ENCODE results near the gene ETV6.
A peak's percentile ranks its signal among the peaks of the same experiment; 100 is the strongest.

The ETV6 gene

DNA sequence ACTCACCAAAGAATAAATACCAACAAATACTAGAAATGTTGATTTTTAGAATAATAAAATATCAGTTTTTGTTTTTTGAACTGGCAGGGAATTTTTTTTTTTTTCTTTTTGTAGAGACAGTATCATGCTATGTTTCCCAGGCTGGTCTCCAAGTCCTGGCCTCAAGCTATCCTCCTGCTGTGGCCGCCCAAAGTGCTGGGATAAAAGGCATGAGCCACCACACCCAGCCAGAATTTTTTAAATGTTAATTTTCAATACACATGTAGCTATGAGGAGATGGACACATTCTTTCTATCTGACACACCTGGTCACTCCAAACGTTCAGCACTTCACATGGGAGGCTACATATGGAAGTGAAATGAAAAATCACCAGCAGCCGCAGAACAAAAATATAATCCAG lies 126.8 kb downstream of the ETV6 start:
- DNase-seq (ENCODE audit: low read depth), result no peak

DNA sequence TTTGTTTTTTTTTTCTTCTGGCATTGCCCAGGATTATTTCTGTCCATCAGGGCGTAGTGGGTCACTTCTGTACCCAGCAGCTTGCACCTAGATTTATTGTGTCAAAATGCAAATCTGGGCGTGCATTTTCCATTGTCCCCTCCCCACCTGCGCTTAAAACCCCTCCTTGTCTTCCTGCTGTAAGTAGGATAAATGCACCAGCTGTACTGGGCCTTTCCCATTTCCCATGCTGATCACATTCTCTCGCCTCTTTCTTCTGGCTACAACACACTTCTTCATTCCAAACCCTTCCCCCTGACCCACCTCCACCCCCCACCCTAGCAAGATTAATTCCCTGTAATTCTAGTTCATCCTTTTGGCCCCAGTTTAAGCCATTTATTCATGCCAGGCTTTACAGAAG lies 128.0 kb downstream of the ETV6 start:
- DNase-seq (ENCODE audit: low read depth), result no peak

DNA sequence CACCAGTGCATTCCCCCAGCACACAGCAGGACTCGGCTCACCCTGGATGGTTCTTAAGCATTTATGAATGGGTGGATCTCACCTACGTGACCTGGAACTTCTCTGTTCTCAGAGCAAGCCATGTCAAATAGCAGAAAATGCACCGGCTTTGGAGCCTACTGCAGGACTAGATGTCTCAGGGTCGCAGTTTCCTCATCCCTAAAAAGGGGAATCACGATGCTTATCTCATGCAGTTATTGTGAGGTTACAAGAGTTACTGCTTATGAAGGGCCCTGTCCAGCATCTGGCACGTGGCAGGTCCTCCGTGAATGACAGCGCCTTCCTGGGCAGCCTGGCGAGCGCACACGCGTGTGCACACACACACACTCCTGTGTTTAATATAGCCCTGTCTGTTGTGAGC lies 128.5 kb downstream of the ETV6 start:
- no peak for DNase-seq (ENCODE audit: low read depth)

DNA sequence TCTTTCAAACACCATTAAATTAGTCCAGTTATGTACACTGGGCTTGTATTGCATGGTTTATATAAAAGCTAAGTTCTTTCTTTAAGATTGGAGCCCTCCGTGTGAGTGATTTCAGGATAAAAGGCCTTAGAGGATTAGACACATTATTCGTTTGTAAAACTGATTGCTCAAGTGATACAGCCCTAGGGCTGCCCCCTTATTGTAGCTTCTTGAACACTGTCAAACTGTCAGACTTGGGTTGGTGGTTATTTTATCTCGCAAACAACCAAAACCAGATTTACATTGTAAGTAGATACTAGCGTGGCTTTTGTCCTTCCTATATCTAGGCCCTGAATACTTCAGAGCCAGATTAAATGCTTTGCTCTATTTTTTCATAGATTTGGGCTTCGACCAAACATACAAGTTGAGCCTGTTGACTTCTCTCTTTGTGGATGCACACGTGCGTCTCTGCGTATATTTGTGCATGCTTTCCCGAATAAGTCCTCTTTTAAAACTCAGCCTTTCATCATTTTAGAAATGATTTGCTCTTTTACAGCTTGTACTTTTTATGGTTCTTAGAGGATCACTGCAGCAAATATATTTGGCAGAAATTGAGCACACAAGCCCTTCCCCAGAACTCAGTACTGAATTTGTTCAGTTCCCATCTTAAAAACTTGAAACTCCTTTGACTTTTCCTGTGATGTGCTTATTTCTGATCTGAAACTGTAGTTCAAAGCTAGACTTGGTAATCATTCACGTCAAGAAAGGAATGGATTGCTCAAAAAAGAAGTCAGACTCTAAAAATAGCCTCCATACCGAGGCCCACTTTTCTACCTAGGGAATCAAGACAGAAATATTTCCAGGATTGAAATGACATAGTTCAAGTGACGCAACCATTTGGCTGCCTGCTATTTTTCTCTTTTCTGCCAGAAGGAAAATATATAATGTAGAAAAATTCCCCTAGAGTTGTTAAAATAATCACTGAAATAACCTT lies 129.5 kb downstream of the ETV6 start:
- DNase-seq (ENCODE audit: low read depth), result no peak

DNA sequence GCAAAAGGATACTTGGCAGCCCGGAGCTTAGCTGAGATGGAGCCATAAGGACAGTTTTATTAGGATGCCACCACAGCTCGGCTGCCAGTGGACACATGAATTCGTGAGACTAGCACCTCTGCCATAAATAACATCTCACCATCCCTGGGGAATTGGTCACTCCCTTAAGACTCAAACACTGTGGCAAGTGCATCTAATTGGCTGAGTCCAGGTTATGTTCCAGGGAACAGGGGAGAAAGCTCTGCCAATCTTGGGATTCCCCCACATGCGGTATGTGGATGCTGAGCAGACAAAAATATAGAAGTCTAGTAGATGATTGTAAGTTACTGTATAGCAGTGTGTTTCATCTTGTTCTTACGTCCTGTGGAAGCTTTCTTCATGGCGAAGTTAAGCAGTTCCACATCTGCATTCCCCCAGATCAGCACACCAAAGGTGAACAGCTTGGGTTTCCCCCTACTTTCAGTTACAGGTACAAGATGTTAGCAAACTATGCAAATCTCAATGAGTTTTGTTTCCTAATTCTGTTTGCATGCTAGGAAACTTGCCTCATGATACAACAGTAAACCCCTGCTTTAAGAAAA lies 131.1 kb downstream of the ETV6 start:
- no peak for DNase-seq (ENCODE audit: low read depth)

DNA sequence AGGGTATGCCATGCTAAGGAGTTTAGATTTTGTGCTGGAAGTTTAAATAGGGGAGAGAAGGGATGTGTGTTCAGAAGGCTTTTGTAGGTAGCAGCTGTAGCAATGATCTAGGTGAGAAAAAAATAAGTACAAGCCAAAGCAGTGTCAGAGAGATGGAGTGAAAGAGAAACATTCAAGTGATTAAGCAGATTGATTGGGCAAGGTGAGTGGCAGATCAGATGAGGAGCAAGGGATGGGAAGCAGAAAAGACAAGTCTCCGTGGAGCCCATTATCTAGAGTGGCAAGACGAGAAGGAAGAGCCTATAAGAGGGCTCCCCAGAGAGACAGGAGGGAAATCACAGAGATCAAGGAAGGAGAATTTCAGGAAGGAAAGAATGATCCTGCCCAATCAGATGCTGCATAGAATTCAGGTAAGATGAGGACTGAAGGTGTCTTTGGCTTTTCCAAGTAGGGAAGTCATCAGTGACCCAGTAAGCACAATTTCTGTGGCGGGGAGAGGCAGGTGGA lies 133.5 kb downstream of the ETV6 start:
- no peak for DNase-seq (ENCODE audit: low read depth)

DNA sequence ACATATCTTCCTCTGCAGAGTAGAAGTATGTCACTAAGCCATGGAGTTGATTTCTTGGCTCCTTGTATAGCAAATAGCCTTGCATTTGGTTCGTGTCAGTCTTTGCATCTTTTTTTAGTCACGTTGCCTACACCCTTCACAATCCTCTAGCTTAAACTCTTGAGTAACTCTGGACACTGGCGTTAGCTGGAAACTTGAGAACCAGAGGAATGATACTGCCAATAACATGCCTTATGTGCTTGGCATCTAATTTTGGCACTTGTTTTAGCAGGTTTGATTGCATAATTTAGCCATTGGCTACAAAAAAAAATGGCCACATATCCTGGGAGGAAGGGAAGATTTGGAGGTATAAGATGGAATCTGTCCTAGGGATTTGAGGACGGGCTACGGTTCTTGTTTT lies 136.2 kb downstream of the ETV6 start:
- no peak for DNase-seq (ENCODE audit: low read depth)

DNA sequence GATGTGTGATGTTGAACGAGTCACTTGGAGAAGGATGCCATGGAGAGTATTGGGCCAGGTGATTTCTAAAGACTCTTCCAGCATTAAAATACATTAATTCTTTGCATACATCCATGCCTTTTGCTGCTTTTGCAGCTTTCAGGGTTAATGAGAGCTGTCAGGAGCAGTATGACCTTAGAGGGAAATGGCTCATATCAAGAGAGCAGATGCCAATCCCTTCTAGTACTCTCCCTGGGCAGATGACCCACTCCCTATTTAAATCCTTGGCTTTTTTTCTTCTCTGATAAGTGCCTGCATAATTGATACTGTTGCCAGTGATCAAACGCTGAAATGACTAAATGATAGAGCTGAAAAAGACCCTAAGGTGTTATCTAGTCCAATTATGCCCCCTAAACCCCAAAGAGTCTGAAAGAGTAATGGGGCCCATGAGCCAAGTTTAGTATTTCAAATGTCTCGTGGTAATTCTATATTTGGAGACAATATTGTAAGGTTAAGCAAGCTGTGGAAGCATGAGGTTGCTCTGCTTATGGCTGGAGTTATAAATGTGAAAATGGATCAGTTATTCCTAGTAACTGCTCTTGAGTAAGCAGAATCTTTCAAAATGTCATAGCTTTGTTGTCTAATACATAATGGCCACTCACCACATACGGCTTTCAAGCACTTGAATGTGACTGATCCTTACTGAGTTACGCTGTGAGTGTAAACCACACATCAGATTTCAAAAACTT lies 137.3 kb downstream of the ETV6 start:
- no peak for DNase-seq (ENCODE audit: low read depth)

DNA sequence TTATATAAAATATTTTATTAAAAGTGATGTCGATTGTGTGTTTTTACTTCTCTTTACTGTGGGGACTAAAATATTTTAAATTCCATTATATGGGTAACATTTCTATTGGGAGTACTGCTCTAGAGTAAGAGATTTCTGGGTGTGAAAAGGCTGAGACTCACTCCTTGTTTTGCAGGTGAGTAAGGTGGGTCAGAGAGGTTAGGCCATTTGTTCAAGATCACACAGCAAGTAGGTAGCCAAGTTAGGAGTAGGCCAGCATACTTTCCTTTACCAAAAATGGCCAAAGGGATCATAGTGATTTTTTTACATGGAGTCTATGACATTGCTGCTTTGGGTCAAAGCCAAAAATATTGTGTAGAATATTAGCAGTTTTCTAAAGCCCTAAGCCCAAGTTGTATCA lies 138.0 kb downstream of the ETV6 start:
- no peak for DNase-seq (ENCODE audit: low read depth)

DNA sequence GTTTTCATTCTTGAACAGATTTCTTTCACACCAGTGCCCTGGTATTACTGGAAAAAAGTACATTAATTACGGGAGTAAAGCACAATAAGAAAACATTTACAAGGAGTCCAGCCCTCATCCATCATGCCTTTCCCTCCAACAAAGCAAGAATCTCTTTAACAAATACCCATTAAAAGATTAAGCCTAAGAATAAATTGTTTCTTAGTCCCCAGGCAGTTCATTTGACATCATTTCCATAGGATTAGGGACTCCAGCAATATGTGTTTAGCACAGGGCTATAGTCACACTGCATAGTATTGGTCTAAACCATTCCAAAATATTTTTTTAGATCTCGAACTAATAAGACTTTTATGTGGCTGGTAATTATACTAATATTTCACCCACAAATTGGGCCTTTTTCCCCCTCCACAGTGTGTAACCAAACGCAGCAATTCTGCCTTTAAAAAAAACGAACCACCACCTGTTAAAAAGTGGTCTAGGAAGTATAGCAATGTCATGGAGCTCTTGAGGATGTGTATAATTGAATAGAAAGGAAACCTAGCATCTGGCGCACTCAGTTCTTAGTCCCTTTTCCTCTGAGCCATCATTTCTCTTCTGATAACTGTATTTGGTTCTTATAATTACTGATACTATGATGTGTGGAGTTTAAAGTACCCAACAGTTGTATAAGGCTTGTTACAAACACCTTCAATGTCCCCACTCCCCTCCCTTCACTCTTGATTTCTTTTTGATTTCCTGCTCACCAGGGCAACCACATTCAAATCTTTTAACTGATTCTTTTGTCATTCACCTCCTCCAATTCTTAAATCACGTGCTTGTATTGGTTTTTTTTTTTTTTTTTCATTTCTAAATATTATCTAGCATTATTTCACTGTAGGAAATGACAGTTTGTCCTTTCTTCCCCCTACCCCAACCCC lies 138.7 kb downstream of the ETV6 start:
- no peak for DNase-seq (ENCODE audit: low read depth)

DNA sequence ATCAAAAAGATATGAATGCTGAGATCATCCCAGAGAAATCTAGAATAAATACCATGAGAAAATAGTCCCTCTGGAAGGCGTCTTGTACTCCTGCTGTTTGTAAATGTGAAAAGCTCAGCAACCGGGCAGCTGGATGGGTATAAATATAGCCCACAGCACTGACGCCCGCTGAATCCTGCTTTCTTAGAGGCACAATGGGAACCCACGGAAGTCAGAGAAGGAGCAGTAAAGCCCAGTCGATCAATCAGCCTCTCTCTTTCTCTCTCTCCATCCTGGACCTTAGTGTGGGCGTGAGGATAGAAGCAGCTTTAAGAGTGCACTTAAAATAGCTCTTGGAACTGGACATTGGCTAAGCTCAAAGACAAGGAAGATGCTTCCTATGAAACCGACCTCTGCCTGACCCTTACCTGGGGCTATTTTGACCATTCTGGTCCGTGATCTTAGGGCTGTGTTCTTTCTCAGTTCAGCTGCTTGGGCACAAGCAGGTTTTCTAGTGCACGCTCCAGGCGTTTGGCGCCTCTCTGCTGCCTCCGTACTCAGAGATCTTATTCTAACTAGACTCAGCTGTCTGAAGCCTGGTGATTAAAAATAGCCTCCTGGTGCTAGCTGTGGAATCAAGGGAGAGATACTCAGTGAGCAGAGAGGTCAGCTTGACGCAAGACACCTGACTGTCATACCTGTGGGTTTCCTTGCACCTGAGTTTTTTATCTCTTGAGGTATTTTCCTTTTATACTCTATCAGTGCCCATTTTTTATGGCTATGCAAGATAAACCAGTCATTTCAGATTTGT lies 144.6 kb downstream of the ETV6 start:
- no peak for DNase-seq (ENCODE audit: low read depth)

DNA sequence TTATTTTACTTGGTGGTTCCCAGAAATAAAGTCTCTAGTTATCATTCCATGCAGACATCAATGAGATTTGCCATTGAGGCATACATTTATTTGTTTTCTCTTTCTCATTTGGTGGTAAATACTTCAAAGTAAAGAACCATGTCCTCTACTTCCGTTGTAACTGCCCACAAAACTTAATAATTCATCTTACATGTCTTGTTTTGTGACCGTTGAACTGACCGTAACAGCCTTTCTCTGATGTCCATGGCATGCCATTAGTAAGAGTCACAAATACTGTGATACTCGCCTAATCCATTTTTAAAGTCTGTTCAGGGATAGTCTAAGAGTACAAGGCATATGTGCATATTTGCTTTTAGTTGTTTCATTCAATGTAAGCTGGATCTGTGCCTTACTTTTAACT lies 145.3 kb downstream of the ETV6 start:
- DNase-seq (ENCODE audit: low read depth), result no peak

DNA sequence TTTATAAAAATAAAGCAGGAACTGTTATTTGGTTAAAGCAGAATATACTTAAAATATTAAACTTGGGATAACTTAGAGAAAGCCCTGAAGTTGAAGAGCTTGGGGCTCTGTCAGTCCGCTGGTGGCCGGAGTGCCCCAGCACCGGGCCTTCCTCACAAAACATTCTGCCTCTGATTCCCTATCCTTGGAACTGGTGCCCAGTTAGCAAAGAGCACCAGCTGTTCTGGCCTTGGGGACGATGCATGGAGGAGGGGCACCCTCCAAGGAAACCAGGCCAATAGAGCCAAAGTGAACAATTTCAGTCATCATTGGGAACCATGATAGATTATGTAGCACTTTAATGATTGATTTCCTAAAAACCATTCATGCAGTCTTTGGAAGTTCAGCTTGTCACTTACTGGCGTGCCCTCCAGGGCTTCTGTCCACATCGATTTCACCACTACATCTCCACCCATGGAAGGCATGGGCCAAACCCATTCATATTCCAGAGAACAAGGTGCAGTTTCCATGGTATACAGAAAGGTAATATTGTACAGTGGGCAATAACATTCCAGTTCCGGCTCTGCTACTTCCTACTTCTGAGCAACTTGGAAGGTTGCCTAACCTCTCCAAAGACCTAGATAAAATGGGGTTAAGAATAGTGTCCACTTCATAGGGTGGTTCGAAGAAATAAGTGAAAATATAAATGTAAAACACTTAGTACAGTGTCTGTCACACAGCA lies 145.9 kb downstream of the ETV6 start:
- no peak for DNase-seq (ENCODE audit: low read depth)

DNA sequence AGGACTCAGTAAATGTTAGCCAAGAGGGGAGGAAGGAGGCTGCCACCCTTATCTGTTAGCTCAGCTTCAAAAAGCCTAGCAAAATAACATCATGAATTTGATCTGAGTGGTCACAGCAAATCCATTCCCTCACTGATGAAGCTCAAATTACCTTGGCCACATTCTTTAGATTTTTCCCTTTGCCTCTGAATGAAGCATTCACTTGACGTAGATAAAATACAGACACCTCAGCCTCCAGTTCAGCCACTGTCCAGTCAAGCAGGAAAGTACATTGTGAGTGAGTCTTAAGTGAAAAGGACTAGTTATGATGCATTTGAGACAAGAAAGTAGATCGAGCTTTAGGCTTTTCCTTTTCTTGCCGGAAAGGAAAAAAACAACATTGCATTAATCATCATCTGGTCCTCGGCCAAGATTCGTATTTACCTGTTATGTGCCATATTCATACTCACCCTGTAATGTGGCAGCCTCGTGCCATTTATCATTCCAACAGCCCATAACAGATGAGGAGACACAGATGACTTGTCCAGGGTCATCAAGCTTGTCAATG lies 146.5 kb downstream of the ETV6 start:
- DNase-seq (ENCODE audit: low read depth), result peak; percentile 94

DNA sequence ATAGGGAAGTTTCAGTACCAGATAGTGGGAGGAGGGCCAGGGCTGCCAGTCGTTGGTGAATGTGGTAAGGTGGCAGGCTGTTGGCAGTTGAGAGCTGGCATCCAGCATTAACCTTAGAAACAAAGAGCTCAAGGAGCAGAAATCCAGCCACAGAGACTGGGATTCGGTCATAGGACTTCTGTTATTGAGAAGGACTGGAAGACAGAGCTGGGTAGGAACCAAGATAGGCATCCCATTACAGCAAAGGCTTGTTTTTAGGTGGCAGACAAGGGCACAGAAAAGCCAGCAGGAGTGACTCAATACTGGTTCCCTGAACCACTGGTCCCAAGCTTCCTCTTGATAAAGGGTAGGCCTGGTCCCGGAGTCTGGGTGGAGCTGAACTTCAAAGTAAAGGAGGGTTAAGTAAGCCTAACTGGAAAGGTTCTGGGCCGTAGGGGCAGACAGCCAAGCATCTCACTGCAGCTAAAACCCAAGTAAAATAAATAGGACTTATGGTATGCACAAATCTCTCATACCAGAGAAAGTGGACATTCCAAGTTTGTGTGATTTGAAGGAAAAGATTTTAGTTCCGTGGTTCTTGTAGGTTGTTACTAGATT lies 147.9 kb downstream of the ETV6 start:
- DNase-seq (ENCODE audit: low read depth), result peak; percentile 91

DNA sequence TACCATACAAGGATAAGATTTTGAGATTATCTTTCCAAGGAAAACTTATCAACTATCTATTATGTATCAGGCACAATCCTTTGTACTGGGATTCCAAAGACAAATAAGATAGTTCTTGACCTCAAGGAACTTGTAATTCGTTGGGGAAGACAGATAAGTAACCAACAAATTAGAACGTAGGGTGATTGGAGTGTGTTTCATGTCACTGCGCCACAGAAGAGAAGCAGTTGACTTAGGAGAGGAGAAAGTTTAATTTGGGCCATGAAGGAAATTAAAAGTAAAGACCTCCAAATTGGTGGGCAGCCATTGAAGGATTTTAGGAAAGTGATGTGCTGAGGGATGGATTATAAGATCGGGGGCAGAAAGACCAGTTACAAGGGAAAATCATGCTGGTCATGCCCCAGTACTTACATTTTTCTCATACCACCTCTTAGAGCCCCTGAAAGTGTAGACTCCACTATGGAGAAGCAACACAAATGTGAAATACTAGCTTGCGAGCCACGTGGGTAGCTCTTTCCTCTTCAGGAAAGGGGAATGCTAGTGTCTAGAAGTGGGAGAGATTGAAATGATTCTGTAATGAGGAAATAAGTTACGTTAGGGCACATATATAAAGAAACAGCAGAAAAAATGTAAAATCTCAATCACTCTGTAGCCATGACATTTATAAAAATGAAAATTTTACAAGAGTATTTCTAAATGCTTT lies 148.7 kb downstream of the ETV6 start:
- no peak for DNase-seq (ENCODE audit: low read depth)

DNA sequence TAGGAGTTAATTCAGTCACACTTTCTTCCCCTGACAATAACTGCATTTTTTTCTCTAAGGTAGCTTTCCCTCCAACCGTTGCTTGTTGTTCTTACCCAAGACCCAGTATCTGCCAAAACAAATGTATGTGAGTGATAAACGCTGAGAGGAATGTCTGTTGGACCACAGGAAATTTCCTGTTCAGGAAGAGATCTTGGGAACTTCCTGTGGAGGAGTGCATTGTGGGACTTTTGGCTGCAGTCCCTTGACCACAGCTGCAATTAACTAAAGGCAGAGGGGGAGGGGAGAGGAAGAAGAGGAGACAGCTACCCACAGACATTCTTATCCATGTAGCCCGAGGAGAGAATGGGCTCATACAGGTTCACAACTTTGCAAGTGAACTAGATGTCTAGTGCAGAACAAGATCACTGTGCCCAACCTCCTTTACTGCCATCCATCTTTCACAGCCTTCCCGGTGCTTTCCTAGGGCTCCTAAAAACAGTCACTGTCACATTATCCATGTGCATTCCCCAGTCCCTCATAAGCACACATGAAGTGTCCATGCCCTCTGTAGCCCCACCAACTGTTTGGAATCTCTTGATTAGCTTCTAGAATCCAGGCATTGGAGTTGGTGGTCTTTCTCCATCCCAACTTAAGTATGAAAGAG lies 149.5 kb downstream of the ETV6 start:
- DNase-seq (ENCODE audit: low read depth), result peak; percentile 85

DNA sequence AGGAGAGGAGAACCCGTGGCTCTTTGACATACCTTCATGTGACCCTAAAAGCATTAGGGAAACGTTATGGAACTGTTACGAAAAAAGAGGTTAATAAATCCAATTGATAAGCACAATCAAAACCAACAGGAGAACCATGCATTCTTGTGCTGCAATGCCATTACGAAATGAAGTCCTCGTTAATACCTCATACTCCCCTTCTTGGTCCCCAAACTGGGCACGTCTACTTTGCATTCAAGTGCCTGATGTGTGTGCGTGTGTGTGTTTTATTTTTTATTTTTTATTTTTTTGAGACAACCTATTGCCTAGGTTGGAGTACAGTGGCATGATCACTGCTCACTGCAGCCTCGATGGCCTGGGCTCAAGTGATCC lies 150.0 kb downstream of the ETV6 start:
- DNase-seq (ENCODE audit: low read depth), result no peak
